Right forelimb (tissue), 1 donor: Measurements from ENCODE around the gene SNAPC4.

Experiments used
- DNase-seq: peaks from one replicate; pipeline ENCODE4 v3.0.0-alpha.2; 2018

SNAPC4 gene

GRCh38 chr9:136400038-136400834 is at the start of gene SNAPC4:
Gene SNAPC4 (minus strand): TSS chr9:136400170. CDS start chr9:136398428, 1,742 bp downstream.
- DNase-seq: peak; percentile 93

- DNase-seq: no peak
These were observed 48.7 kb upstream of the SNAPC4 start for GRCh38 chr9:136448655-136449054.

DNA sequence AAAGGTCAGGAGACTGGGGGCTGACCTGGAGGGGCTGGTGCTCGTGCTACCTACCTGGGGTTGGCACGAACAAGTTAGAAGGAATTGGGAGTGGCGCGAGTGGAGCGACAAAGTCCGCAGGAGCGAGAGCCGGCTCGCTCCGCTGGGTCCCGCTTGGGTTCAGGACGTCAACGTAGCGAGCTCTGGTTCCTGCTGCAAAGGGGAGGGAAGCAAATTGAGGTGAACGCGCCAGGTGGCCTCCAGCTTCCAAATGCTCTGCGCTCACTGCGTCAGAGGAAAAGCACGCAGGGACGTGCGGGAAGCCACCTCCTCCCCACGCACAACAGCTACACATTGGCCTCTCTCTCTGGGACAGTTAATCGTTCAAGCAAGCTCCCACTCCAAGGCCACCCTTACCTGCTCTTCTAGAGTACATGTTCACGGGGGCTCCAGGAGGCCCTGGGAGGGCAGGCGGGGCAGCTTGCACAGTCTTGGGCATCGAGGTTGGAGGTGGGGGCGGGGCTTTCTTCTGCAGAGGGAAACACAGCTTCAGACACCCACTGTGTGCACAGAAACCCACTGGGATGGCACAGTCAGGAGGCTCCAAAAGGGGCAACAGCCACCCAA is 47.3 kb upstream of the SNAPC4 start:
- no peak for DNase-seq

DNA sequence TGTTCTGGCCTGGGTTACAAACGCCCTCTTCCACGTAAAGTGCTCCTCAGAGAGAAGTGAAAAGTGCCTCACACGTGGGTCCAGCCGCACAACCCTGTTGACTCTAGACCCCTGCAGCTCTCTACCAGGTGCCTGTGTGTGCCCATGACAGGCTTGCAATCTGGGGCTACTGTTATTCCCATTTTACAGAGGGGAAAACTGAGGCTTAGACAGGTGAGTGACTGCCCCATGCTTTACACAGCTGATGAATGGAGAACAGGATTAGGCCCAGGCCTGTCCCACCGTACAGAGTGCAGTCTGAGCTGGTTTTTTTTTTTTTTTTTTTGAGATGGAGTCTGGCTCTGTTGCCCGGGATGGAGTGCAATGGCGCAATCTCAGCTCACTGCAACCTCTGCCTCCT is 45.8 kb upstream of the SNAPC4 start:
- DNase-seq: no peak

GRCh38 chr9:136444102-136444501 is 44.1 kb upstream of the SNAPC4 start:
- no peak for DNase-seq

- DNase-seq: no peak
These were observed 43.7 kb upstream of the SNAPC4 start for GRCh38 chr9:136443687-136444086.

GRCh38 chr9:136443087-136443486 is 43.1 kb upstream of the SNAPC4 start:
- no peak for DNase-seq

- no peak for DNase-seq
These were observed 42.3 kb upstream of the SNAPC4 start for GRCh38 chr9:136442265-136442664.

GRCh38 chr9:136441681-136442245 is 41.8 kb upstream of the SNAPC4 start:
- DNase-seq: no peak

DNA sequence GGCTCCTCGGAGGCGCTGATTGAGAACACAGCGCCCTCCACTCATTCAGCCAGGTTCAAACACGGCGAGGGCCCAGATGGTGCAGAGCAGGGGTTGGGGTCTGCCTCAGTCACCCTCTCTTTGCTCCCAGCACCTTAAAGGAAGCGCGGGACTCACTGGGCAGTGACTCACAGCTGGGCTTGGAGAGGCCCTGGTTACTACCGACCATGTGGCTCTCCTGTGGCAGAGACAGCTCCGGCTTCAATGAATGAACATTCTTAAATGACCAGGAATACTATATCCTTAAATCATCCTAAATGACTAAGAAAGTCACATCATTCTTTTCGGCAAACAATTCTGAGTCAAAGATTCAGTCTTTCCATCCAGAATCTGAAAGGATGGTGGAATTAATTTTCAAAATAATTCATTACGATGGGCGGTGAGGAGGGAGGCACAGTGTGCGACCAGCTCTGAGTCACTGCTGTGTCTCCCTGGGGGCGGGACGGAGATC is 41.3 kb upstream of the SNAPC4 start:
- no peak for DNase-seq

- DNase-seq: peak; percentile 91
These were observed 39.8 kb upstream of the SNAPC4 start, which contains the start of gene INPP5E for GRCh38 chr9:136439481-136440408. Gene INPP5E (minus strand): TSS chr9:136439845. CDS start chr9:136439419, 426 bp downstream.

GRCh38 chr9:136438548-136439480 is 38.8 kb upstream of the SNAPC4 start:
- DNase-seq: no peak

DNA sequence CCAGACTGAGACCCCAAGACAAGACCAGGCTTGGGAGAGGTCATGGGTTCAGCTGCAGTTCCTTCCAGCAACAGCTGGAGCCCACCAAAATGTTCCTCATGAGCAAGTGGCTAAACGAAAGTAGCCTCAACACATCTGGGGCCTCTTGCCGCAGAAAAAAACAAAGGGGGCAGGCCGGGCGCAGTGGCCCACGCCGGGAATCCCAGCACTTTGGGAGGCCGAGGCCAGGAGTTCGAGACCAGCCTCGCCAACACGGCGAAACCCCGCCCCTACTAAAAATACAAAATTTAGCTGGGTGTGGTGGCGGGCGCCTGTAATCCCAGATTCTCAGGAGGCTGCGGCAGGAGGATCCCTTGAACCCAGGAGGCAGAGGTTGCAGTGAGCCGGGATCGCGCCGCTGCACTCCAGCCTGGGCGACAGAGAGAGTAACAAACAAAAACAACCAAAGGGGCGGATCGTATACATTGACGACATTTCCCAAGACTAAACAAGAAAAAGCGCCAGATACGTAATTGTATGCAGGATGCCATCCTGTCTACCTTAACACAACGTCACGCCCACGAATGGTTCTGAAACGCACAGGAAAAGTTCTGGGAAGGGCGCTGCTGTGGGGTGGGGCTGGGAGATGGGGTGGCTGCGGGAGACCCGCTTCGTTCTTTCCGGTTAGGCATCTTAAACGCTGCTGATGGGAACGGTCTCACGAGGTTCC is 38.0 kb upstream of the SNAPC4 start:
- no peak for DNase-seq

DNA sequence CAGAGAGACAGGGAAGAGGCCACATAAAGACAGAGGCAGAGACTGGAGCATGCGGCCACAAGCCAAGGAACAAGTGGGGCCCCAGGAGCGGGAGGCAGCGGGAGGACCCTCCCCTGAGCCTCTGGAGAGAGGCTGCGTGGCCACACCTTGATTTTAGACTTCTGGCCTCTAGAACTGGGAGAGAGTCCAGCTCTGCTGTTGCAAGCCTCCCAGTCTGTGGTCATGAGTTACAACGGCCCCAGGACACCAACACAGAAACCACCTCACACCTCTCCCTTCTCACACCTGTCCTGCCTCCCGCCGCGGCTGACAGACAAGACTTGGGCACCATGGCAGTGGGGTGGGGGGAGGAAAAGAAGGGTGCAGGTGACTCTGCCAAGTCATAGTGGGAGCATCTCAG is 37.5 kb upstream of the SNAPC4 start:
- DNase-seq: no peak

GRCh38 chr9:136436055-136436634 is 36.2 kb upstream of the SNAPC4 start:
- DNase-seq: no peak

- DNase-seq: no peak
These were observed 34.7 kb upstream of the SNAPC4 start for GRCh38 chr9:136434580-136435169.

GRCh38 chr9:136433849-136434579 is 34.0 kb upstream of the SNAPC4 start:
- DNase-seq: no peak

GRCh38 chr9:136433043-136433715 is 33.2 kb upstream of the SNAPC4 start:
- no peak for DNase-seq

DNA sequence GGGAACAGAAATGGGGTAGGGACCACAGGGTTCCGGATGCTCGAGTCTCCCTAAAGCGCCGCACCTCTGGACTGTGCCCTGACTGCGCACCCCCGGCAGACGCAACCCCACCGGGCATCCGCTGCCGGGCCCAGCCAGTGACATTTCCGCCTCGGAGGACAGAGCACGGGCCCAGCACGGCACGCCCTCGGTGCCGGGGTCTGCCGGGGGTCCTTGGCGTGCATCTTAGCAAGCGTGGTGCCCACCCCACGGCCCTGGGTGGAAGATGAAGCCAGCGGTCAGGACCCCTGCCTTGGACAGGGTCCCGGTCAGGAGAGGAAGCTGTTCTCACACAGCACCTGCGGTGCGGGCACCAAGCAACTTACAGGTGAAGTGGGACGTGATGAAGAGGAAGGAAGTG is 32.6 kb upstream of the SNAPC4 start:
- DNase-seq: no peak
